Neural crest cell (in vitro differentiated cells): ENCODE measurements around the gene ANKRD10. TPM values are rescaled to one million over a fixed set of nuclear protein-coding genes. Genes with fewer than 3 reads are reported as not detected.

Source experiments
- DNase-seq: peaks from one replicate; pipeline ENCODE4 v3.0.0; 2021; ENCODE audit warnings: low read depth, mixed read lengths, low spot score
- H3K27ac Mint-ChIP-seq: one replicate; pipeline ENCODE4 v1.8.0; 2021; ENCODE audit warnings: mild to moderate bottlenecking, mixed read lengths; ENCODE audit not compliant: unreplicated experiment
- H3K27me3 Mint-ChIP-seq: 2 replicates; pipeline ENCODE4 v1.8.0; 2021; ENCODE audit warnings: low read depth, mild to moderate bottlenecking, mixed read lengths
- H3K36me3 Mint-ChIP-seq: 2 replicates; pipeline ENCODE4 v1.8.0; 2021; ENCODE audit warnings: low read depth, mild to moderate bottlenecking, mixed read lengths
- H3K4me1 Mint-ChIP-seq: 2 replicates; pipeline ENCODE4 v1.8.0; 2021; ENCODE audit warnings: mixed read lengths
- H3K4me3 Mint-ChIP-seq: one replicate; pipeline ENCODE4 v1.8.0; 2021; ENCODE audit warnings: mild to moderate bottlenecking, mixed read lengths
- H3K9me3 Mint-ChIP-seq: 2 replicates; pipeline ENCODE4 v1.8.0; 2021; ENCODE audit warnings: mixed read lengths
- CTCF ChIP-seq: fragments of 200-600 bp; sonication (generic); conservative IDR thresholded peaks from 2 replicates; pipeline ENCODE4 v1.5.0; 2021; ENCODE audit warnings: antibody characterized with exemption, mild to moderate bottlenecking
- total RNA-seq: library from RNA; stranded (reverse); gene quantifications from 2 replicates; pipeline ENCODE4 v1.2.1, GENCODE V29; 2021

Gene ANKRD10
- total RNA-seq, 1 donor from 2014 or later = 204 TPM

- Mint-ChIP-seq H3K27ac (no peak overlapping the region), H3K9me3 (no peaks in the 10 kb centered on the region), H3K36me3 (no peaks in the 10 kb centered on the region), H3K4me3 (no peak overlapping the region), H3K4me1 (peaks cover 34% of the 10 kb centered on the region), H3K27me3 (no peaks in the 10 kb centered on the region)
- no peak for DNase-seq
- no peak for TF ChIP-seq CTCF
Observed at GRCh38 chr13:110869231-110869804, 45.6 kb downstream of the ANKRD10 start.

GRCh38 chr13:110868720-110869119 lies 46.1 kb downstream of the ANKRD10 start:
- H3K27me3 Mint-ChIP-seq = no peaks in the 10 kb centered on the region
- H3K4me3 Mint-ChIP-seq = no peak overlapping the region
- H3K36me3 Mint-ChIP-seq = no peaks in the 10 kb centered on the region
- TF ChIP-seq CTCF = no peak
- no peak for DNase-seq
- H3K9me3 Mint-ChIP-seq = no peaks in the 10 kb centered on the region
- H3K27ac Mint-ChIP-seq = no peak overlapping the region
- peaks cover 40% of the 10 kb centered on the region for H3K4me1 Mint-ChIP-seq

GRCh38 chr13:110867380-110867779 lies 47.5 kb downstream of the ANKRD10 start:
- DNase-seq = no peak
- no peak overlapping the region for H3K4me3 Mint-ChIP-seq
- no peaks in the 10 kb centered on the region for H3K9me3 Mint-ChIP-seq
- TF ChIP-seq CTCF = no peak
- no peak overlapping the region for H3K27ac Mint-ChIP-seq
- peaks cover 47% of the 10 kb centered on the region for H3K4me1 Mint-ChIP-seq
- no peaks in the 10 kb centered on the region for H3K27me3 Mint-ChIP-seq
- no peaks in the 10 kb centered on the region for H3K36me3 Mint-ChIP-seq

- Mint-ChIP-seq H3K4me3 (no peak overlapping the region), H3K4me1 (peaks cover 44% of the 10 kb centered on the region), H3K27ac (no peak overlapping the region), H3K36me3 (no peaks in the 10 kb centered on the region), H3K9me3 (no peaks in the 10 kb centered on the region), H3K27me3 (no peaks in the 10 kb centered on the region)
- TF ChIP-seq CTCF = no peak
- DNase-seq = no peak
Observed at GRCh38 chr13:110866491-110867170, 48.2 kb downstream of the ANKRD10 start.

- Mint-ChIP-seq H3K4me1 (peaks cover 26% of the 10 kb centered on the region), H3K9me3 (no peaks in the 10 kb centered on the region), H3K27me3 (no peaks in the 10 kb centered on the region), H3K36me3 (no peaks in the 10 kb centered on the region), H3K4me3 (no peak overlapping the region), H3K27ac (no peak overlapping the region)
- no peak for DNase-seq
- TF ChIP-seq CTCF = no peak
Observed at GRCh38 chr13:110863685-110864084, 51.2 kb downstream of the ANKRD10 start.
